Measurements from ENCODE around the gene LUZP2. TPM values are rescaled to one million over a fixed set of nuclear protein-coding genes. Genes with fewer than 3 reads are reported as not detected.

The LUZP2 gene
- total RNA-seq, 6 donors from 2014 or later = 0.20 to 0.46 (median 0.23) TPM; not detected in 3

DNA sequence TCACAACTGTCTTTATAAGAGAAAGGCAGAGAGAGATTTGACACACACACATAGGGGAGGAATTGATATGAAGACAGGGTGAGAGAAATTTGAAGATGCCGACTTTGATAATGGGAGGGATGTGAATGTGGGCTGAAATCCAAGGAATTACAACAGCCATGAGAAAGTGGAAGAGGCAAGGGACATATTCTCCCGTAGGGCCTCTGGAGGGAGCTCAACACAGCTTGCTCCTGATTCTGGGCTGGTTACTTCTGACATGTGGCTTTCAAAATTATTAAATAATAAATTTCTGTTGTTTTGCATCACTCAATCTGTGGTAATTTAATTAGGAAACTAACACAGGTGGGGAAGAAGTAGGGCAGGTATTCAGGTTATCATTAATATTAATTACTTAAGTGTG is 282.9 kb downstream of the LUZP2 start:
- ATAC-seq (ENCODE audit: low FRiP score in 2 of 2) = no peak
- H3K4me3 ChIP-seq = no peak overlapping the region
- no peaks in the 10 kb centered on the region for H3K4me1 ChIP-seq
- no peaks in the 10 kb centered on the region for H3K9me3 ChIP-seq
- 53 to 66% methylated on average over 2 of the region's 2 CpGs for WGBS, 2 donors
- no peaks in the 10 kb centered on the region for H3K27me3 ChIP-seq
- TF ChIP-seq POLR2A (IDR thresholded peaks at IDR 0.05) = no peak
- no peak for TF ChIP-seq EP300 (IDR thresholded peaks at IDR 0.05)
- DNase-seq = no peak
- no peak overlapping the region for H3K27ac ChIP-seq
- H3K36me3 ChIP-seq = no peaks in the 10 kb centered on the region

DNA sequence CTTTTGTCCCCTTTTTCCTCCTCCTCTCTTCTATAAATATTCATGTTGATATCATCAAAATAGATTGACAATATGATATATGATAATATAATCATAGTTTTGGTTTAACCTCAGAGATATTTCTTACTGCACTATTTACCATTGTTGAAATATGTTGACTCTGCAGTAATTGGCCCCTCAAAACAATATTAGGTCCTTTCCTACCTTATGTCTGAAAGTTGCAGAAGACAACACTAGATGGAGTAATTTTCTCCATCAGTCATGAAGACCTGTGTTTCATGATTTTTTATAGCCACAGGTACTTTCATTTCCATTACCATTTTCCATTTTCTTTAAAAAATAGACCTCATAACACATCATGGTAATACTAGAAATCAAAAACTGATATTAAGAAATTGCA is 284.4 kb downstream of the LUZP2 start:
- ATAC-seq (ENCODE audit: low FRiP score in 2 of 2) = no peak
- no peak for DNase-seq
- Histone ChIP-seq H3K4me3 (no peak overlapping the region), H3K36me3 (no peaks in the 10 kb centered on the region), H3K27ac (no peak overlapping the region), H3K9me3 (no peaks in the 10 kb centered on the region), H3K4me1 (no peaks in the 10 kb centered on the region), H3K27me3 (no peaks in the 10 kb centered on the region)
- TF ChIP-seq POLR2A (IDR thresholded peaks at IDR 0.05) (no peak), POLR2AphosphoS5 (IDR thresholded peaks at IDR 0.05) (no peak), EP300 (IDR thresholded peaks at IDR 0.05) (no peak)
- TF ChIP-seq, protein P1, sequence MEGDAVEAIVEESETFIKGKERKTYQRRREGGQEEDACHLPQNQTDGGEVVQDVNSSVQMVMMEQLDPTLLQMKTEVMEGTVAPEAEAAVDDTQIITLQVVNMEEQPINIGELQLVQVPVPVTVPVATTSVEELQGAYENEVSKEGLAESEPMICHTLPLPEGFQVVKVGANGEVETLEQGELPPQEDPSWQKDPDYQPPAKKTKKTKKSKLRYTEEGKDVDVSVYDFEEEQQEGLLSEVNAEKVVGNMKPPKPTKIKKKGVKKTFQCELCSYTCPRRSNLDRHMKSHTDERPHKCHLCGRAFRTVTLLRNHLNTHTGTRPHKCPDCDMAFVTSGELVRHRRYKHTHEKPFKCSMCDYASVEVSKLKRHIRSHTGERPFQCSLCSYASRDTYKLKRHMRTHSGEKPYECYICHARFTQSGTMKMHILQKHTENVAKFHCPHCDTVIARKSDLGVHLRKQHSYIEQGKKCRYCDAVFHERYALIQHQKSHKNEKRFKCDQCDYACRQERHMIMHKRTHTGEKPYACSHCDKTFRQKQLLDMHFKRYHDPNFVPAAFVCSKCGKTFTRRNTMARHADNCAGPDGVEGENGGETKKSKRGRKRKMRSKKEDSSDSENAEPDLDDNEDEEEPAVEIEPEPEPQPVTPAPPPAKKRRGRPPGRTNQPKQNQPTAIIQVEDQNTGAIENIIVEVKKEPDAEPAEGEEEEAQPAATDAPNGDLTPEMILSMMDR (IDR thresholded peaks at IDR 0.05) = no peak

DNA sequence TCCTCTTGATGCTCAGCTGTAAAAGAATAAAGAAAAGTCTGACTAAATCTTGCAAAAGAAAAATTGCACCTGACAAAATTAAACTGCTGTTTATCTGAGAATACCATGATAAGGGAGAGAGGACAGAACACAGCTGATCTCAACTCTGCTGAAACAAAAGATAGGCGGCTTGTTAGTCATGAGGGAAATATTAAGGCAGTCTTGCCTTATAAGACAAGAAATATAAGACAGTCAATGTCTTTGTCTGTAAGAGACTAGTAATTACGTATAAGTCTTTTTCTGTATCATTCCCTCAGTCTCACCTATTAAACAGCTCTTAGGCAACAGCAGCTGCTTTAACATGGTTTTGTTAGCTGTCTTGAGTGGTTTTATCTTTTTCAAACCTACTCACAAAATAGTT is 296.6 kb downstream of the LUZP2 start:
- no peak for TF ChIP-seq EP300 (IDR thresholded peaks at IDR 0.05)
- TF ChIP-seq POLR2AphosphoS5 (IDR thresholded peaks at IDR 0.05) = no peak
- no peak for DNase-seq
- H3K4me1 ChIP-seq = no peaks in the 10 kb centered on the region
- no peaks in the 10 kb centered on the region for H3K27me3 ChIP-seq
- no peaks in the 10 kb centered on the region for H3K36me3 ChIP-seq
- no peak overlapping the region for H3K27ac ChIP-seq
- no peaks in the 10 kb centered on the region for H3K9me3 ChIP-seq
- ATAC-seq (ENCODE audit: low FRiP score in 2 of 2) = no peak
- H3K4me3 ChIP-seq = no peak overlapping the region
- WGBS, 2 donors = 75 to 85% methylated on average over 2 of the region's 2 CpGs

DNA sequence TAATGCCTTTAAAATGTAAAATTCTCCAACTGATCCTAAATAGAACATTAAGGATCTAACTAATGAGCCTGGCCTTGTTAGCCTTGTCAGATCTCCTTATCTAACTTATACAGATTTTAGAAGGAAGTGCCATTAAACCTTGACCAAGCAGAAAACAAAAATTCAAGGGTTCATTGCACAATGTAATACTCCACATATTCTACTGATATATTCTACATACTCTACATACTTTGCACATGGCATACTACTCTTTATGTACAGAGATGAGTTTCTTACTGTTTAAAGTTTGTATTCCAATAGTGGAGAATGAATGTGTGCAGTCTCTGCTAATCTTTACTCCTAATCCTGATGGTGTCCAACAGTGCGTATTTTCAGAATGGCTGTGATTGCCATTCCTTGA is 297.2 kb downstream of the LUZP2 start:
- DNase-seq = no peak
- WGBS, 2 donors = 94 to 100% methylated on average over 1 of the region's 1 CpG
- TF ChIP-seq EP300 (IDR thresholded peaks at IDR 0.05) = no peak
- no peak for TF ChIP-seq POLR2AphosphoS5 (IDR thresholded peaks at IDR 0.05)
- TF ChIP-seq POLR2A (IDR thresholded peaks at IDR 0.05) = no peak
- TF ChIP-seq, protein P1 (IDR thresholded peaks at IDR 0.05) = no peak
- Histone ChIP-seq H3K27ac (no peak overlapping the region), H3K27me3 (no peaks in the 10 kb centered on the region), H3K36me3 (no peaks in the 10 kb centered on the region), H3K9me3 (no peaks in the 10 kb centered on the region), H3K4me3 (no peak overlapping the region), H3K4me1 (no peaks in the 10 kb centered on the region)
- ATAC-seq (ENCODE audit: low FRiP score in 2 of 2) = no peak

DNA sequence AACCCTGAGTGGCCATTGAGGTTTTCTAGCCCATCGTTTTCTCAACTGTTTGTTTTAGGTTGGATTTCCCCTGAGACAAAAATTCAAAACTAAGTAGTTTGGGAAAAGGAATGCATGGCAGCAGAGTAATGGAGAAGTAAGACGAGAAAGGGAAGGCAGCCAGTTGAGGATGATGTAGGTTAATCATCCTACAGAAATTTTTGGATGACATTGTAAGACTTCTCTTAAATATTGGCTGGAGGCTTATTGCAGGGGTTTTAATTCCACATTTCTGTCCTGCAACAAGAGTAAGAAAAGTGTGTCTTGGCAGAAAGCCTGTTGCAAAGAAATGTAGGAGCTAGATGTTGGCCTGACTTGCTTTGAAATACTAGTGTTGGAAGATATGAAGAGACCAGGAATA is 308.8 kb downstream of the LUZP2 start:
- no peaks in the 10 kb centered on the region for H3K36me3 ChIP-seq
- WGBS, 2 donors = 62 to 83% methylated on average over 2 of the region's 2 CpGs
- H3K4me1 ChIP-seq = no peaks in the 10 kb centered on the region
- H3K9me3 ChIP-seq = no peaks in the 10 kb centered on the region
- TF ChIP-seq POLR2AphosphoS5 (IDR thresholded peaks at IDR 0.05) = no peak
- TF ChIP-seq POLR2A (IDR thresholded peaks at IDR 0.05) = no peak
- TF ChIP-seq EP300 (IDR thresholded peaks at IDR 0.05) = no peak
- TF ChIP-seq, protein P1 (IDR thresholded peaks at IDR 0.05) = no peak
- DNase-seq (no peak), ATAC-seq (ENCODE audit: low FRiP score in 2 of 2) (no peak)
- no peak overlapping the region for H3K4me3 ChIP-seq
- no peaks in the 10 kb centered on the region for H3K27me3 ChIP-seq
- no peak overlapping the region for H3K27ac ChIP-seq

DNA sequence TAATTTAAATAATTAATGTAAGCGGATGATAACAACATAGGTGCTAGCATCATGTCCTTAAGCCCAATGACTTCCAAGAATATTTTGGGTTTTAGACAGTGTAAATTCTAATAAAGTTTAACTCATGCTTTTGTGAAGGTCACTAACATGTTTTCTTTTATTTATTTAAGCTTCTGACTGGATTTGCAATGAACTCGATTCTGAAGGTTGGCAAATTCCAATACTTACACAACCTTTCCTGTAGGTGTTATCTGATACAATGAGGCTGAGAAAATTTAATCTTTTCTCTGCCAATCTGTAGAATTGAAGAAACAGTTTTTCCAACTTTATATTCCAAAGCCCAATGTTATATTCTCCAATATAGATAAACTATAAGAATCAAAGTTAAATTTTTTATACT is 311.3 kb downstream of the LUZP2 start:
- no peaks in the 10 kb centered on the region for H3K36me3 ChIP-seq
- 59 to 67% methylated on average over 2 of the region's 2 CpGs for WGBS, 2 donors
- H3K27me3 ChIP-seq = no peaks in the 10 kb centered on the region
- H3K4me1 ChIP-seq = no peaks in the 10 kb centered on the region
- no peak overlapping the region for H3K4me3 ChIP-seq
- no peaks in the 10 kb centered on the region for H3K9me3 ChIP-seq
- no peak for ATAC-seq (ENCODE audit: low FRiP score in 2 of 2)
- no peak for DNase-seq
- TF ChIP-seq POLR2AphosphoS5 (IDR thresholded peaks at IDR 0.05) (no peak), POLR2A (IDR thresholded peaks at IDR 0.05) (no peak), EP300 (IDR thresholded peaks at IDR 0.05) (no peak)
- TF ChIP-seq, protein P1 (IDR thresholded peaks at IDR 0.05) = no peak
- no peak overlapping the region for H3K27ac ChIP-seq
